Liver (tissue), 3 donors: Measurements from ENCODE around the gene SERPINA6.

ENCODE experiments used
- EGR1 ChIP-seq, 2 donors: IDR thresholded peaks; 2 replicates each; pipeline ENCODE4 v1.6.1; 2016 to 2018; ENCODE audit warnings: antibody characterized with exemption in 2 of 2, low read depth in 2 of 2
- GABPA ChIP-seq, 2 donors: IDR thresholded peaks in 1 of 2; conservative IDR thresholded peaks in 1 of 2; 2 replicates each; pipeline ENCODE4 v1.6.1; 2016; ENCODE audit warnings: antibody characterized with exemption in 2 of 2, mild to moderate bottlenecking in 1 of 2, moderate library complexity in 1 of 2
- HNF4A ChIP-seq, 2 donors: conservative IDR thresholded peaks; 2 replicates each; pipeline ENCODE4 v1.6.1; 2016; ENCODE audit warnings: antibody characterized with exemption in 2 of 2, mild to moderate bottlenecking in 2 of 2
- JUND ChIP-seq, 2 donors: IDR thresholded peaks; 2 replicates each; pipeline ENCODE4 v1.6.1; 2016; ENCODE audit warnings: antibody characterized with exemption in 2 of 2
- SP1 ChIP-seq: IDR thresholded peaks from 2 replicates; pipeline ENCODE4 v1.6.1; 2018; ENCODE audit warnings: antibody characterized with exemption, mild to moderate bottlenecking
- TAF1 ChIP-seq: conservative IDR thresholded peaks from 2 replicates; pipeline ENCODE4 v1.6.1; 2016; ENCODE audit warnings: antibody characterized with exemption, mild to moderate bottlenecking
- YY1 ChIP-seq: IDR thresholded peaks from 2 replicates; pipeline ENCODE4 v1.6.1; 2016; ENCODE audit warnings: antibody characterized with exemption, mild to moderate bottlenecking
- TF ChIP-seq, protein P1 (sequence below): fragments of 150-350 bp; IDR thresholded peaks from 2 replicates; pipeline ENCODE4 v1.5.1; 2017; ENCODE audit warnings: improper control_type of control experiment, low read depth, low read length; ENCODE audit not compliant: missing input control
- TF ChIP-seq, protein P2 (sequence below): IDR thresholded peaks from 2 replicates; pipeline ENCODE4 v1.6.1; 2016; ENCODE audit warnings: antibody characterized with exemption
- TF ChIP-seq, protein P3 (sequence below): IDR thresholded peaks from 2 replicates; pipeline ENCODE4 v1.6.1; 2016; ENCODE audit warnings: antibody characterized with exemption, mild to moderate bottlenecking
- TF ChIP-seq, protein P4 (sequence below): IDR thresholded peaks from 2 replicates; pipeline ENCODE4 v1.6.1; 2016; ENCODE audit warnings: antibody characterized with exemption
- donor health status: healthy.
- donor health status: healthy.

DNA sequence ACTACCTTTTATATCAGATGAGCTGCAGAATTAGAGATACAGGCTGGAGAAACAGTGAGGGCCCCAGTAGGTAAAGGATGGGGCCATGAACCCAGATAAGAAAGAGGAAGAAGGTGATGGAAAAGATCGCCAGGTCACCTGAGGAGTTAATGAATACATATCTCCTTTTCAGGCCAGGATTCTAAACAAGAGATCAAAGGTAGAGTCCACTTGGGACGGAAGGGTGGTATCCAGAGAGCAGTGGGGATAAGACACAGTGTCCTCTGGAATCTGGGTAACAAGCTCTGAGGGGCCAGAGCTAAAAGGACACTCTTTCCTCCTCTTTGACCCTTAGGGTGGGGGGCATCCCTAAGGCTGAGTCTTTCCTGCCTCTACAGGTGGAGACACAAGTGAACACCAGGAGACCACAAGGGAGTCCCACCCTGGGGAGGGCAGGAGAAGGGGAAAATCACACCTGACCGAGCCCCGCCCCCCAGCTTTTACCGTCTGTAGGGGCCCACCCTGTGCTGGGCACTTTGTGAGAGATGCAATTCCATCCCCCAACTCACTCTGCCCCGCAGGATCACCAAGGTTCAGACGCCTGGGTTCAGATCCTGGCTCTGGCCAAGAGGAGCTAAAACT, 37.9 kb upstream of the SERPINA6 start:
- TF ChIP-seq, protein P1, sequence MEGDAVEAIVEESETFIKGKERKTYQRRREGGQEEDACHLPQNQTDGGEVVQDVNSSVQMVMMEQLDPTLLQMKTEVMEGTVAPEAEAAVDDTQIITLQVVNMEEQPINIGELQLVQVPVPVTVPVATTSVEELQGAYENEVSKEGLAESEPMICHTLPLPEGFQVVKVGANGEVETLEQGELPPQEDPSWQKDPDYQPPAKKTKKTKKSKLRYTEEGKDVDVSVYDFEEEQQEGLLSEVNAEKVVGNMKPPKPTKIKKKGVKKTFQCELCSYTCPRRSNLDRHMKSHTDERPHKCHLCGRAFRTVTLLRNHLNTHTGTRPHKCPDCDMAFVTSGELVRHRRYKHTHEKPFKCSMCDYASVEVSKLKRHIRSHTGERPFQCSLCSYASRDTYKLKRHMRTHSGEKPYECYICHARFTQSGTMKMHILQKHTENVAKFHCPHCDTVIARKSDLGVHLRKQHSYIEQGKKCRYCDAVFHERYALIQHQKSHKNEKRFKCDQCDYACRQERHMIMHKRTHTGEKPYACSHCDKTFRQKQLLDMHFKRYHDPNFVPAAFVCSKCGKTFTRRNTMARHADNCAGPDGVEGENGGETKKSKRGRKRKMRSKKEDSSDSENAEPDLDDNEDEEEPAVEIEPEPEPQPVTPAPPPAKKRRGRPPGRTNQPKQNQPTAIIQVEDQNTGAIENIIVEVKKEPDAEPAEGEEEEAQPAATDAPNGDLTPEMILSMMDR: no peak
- TF ChIP-seq YY1 (no peak), TAF1 (no peak), GABPA (IDR thresholded peaks at IDR 0.05 in 1 of 2, conservative IDR thresholded peaks at IDR 0.05 in 1 of 2) (no peak), HNF4A (conservative IDR thresholded peaks at IDR 0.05) (peak; percentile 55 to 79), EGR1 (IDR thresholded peaks at IDR 0.05; ENCODE audit: low read depth in 2 of 2) (no peak), SP1 (no peak), JUND (IDR thresholded peaks at IDR 0.05) (no peak)
- TF ChIP-seq, protein P2, sequence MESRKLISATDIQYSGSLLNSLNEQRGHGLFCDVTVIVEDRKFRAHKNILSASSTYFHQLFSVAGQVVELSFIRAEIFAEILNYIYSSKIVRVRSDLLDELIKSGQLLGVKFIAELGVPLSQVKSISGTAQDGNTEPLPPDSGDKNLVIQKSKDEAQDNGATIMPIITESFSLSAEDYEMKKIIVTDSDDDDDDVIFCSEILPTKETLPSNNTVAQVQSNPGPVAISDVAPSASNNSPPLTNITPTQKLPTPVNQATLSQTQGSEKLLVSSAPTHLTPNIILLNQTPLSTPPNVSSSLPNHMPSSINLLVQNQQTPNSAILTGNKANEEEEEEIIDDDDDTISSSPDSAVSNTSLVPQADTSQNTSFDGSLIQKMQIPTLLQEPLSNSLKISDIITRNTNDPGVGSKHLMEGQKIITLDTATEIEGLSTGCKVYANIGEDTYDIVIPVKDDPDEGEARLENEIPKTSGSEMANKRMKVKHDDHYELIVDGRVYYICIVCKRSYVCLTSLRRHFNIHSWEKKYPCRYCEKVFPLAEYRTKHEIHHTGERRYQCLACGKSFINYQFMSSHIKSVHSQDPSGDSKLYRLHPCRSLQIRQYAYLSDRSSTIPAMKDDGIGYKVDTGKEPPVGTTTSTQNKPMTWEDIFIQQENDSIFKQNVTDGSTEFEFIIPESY: no peak
- TF ChIP-seq, protein P3, sequence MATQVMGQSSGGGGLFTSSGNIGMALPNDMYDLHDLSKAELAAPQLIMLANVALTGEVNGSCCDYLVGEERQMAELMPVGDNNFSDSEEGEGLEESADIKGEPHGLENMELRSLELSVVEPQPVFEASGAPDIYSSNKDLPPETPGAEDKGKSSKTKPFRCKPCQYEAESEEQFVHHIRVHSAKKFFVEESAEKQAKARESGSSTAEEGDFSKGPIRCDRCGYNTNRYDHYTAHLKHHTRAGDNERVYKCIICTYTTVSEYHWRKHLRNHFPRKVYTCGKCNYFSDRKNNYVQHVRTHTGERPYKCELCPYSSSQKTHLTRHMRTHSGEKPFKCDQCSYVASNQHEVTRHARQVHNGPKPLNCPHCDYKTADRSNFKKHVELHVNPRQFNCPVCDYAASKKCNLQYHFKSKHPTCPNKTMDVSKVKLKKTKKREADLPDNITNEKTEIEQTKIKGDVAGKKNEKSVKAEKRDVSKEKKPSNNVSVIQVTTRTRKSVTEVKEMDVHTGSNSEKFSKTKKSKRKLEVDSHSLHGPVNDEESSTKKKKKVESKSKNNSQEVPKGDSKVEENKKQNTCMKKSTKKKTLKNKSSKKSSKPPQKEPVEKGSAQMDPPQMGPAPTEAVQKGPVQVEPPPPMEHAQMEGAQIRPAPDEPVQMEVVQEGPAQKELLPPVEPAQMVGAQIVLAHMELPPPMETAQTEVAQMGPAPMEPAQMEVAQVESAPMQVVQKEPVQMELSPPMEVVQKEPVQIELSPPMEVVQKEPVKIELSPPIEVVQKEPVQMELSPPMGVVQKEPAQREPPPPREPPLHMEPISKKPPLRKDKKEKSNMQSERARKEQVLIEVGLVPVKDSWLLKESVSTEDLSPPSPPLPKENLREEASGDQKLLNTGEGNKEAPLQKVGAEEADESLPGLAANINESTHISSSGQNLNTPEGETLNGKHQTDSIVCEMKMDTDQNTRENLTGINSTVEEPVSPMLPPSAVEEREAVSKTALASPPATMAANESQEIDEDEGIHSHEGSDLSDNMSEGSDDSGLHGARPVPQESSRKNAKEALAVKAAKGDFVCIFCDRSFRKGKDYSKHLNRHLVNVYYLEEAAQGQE: no peak
- TF ChIP-seq, protein P4, sequence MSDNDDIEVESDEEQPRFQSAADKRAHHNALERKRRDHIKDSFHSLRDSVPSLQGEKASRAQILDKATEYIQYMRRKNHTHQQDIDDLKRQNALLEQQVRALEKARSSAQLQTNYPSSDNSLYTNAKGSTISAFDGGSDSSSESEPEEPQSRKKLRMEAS: no peak
